GM21360 (cell line): ENCODE results near the gene RNPS1.
"Not testable (repeated sequence)": the region's sequence is repeated elsewhere in the genome, so short reads cannot be mapped to it uniquely, and the experiment has no call there.

Experiments
- ATAC-seq: cut with Tn5 transposase; IDR thresholded peaks from one replicate; pipeline ENCODE4 v1.9.1; 2021; ENCODE audit warnings: mild to moderate bottlenecking, moderate library complexity; ENCODE audit not compliant: unreplicated experiment

RNPS1 gene

DNA sequence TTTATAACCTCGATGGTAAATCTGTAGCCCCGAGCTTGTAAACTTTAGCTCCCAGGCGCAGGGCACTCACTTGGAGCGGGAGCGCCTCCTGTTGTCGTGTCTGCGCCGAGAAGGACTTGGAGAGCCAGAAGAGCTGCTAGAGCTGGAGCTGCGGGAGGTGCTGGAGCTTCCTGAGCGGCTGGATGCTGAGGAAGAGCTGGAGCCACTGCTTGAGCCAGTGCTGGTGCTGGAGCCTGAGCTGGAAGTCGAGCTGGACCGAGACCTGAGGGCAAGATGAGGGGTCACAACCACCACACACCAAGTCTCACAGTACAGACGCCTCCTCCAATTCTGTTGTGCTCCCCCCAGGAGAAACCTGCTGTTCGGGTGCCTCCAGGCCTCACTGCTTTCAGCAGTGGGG is 4.9 kb downstream of the RNPS1 start:
- not testable (repeated sequence) for ATAC-seq

GRCh38 chr16:2260250-2260649 is 7.7 kb downstream of the RNPS1 start:
- ATAC-seq = no peak

GRCh38 chr16:2258530-2258929 is 9.4 kb downstream of the RNPS1 start:
- not testable (repeated sequence) for ATAC-seq

- no peak for ATAC-seq
Observed at GRCh38 chr16:2257726-2258125, 10.2 kb downstream of the RNPS1 start.

DNA sequence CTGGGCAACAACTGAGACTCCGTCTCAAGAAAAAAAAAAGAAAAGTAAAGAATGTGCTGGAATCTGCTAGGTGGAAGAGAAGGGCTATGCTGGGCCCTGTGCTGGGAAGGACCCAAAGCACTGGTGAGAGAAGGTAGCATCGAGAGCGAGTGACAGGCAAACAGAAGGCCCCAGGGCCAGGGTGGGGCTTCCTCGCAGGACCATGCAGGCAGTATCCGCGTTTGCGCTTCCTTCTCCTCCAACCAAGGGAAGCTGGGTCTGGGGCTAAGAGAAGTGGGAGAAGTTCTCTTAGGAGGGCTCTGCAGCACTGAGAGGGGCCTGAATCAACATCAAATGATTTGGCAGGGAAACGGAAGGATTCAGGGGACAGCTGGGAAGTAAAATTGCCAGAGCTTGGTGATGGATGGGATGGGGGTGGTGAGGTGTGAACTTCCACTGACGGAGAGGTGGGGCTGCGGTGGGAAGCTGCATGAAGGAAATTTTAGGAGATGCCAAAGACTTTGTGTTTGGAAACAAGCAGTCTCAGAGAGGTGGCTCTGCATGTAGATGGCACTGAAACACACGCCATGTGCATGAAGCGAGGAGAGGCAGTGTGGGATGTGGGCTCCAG is 11.3 kb downstream of the RNPS1 start:
- no peak for ATAC-seq

DNA sequence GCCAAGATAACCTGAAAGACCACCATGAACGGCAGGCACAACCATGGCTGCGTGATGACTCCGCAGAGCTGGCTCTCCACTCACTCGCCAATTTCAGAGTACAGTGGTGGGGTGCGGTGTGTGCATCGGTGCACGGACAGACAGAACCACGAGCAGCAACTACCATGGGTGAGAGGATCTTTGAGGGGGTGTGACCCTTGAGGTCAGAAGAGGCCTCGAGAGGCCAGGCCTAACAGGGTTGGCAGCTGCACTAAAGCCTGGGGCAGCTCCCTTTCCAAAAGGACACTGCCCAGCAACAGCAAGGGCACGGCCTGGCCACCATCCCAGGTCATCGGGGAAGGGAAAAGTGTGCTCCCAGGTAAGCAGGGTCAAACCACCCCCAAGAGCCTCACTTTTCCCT is 14.6 kb downstream of the RNPS1 start:
- no peak for ATAC-seq

- ATAC-seq = no peak
Observed at GRCh38 chr16:2252806-2253148, 15.1 kb downstream of the RNPS1 start.

- peak; percentile 88 for ATAC-seq
Observed at GRCh38 chr16:2251296-2252111, 16.4 kb downstream of the RNPS1 start, which contains the start of gene ECI1. ECI1 (minus strand) TSS chr16:2251587; CDS start chr16:2251566, 21 bp downstream.

DNA sequence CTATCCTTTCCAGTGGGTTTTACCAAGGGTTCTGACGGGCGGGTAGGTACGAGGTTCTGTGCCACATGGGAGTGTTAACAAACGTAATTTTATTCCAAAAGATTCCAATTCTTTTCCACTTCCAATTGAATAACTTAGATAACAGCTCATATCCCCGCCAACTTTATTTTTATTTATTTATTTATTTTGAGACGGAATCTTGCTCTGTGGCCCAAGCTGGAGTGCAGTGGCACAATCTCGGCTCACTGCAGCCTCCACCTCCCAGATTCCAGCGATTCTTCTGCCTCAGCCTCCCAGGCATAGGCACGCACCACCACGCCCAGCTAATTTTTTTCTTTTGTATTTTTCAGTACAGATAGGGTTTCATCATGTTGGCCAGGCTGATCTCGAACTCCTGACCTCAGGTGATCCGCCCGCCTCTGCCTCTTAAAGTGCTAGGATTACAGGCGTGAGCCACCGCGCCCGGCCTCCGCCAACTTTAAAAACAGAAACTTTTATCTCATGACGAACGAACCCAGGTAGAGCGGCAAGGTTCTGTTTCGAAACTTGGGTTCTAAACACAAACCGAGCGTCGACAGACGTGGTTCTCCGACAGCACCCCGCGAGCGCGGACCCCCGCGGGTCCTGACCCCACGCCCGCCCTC is 17.2 kb downstream of the RNPS1 start:
- no peak for ATAC-seq

DNA sequence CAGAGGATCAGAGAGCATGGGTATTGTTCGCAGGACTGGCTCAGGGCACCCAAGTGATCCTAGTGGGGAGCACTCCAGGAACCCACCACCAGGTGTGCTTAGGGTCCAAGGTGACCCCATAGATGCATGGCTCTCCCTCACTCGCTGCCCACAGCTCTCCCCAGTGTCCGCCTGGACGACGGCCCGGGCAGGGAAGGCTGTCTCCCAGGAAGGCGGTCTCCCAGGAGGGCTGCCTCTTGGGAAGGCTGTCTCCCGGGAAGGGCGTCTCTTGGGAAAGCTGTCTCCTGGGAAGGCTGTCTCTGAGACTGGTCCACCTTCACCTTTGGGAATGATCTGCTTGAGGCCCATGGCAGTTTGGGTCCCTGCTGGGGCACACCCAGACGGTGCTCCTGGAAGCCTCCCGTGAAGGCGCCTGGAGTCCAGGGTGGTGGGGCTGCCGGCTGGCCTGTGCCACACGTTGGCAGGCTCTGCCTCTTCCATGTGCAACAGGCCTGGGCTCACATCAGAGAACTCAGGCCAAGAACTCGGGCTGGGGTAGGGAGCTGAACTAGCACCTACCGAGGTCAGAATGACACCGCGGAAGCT is 21.5 kb downstream of the RNPS1 start:
- ATAC-seq = no peak

DNA sequence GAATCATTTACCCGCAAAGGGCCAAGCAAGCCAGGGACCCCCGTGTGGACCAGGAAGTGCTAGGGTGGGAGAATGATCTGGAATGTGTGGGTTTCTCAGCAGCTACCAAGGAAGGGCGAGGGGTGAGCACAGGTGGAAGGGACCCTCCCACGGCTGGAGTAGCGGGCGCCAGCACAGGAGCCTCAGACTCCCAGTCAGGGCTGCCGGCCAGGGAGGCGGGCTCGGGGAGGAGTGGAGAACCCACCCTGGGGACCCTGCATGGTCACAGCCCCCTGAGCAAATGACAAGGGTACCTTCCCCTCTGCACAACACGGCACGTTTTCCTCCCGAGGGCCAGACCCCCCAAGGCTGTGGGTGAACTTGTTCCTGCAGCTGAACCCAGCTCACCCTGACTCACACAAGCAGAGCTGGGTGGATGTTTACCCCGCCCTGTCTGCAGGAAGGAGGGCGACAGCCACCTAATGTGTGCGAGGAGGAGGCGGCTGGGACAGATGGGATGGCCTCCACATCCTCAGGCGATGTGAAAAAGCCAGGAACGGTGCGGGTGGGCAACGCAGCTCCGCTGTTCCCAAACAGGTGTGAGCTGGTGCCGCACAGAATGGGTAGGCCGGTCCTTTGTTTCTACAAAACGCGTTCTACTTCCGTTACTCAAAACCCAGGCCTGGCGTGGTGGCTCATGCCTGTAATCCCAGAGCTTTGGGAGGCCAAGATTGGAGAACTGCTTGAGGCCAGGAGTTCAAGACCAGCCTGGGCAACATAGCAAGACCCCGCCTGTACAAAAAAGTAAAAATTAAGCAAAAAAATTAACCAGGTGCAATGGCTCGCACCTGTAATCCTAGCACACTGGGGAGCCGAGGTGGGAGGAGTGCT is 22.8 kb downstream of the RNPS1 start:
- no peak for ATAC-seq

DNA sequence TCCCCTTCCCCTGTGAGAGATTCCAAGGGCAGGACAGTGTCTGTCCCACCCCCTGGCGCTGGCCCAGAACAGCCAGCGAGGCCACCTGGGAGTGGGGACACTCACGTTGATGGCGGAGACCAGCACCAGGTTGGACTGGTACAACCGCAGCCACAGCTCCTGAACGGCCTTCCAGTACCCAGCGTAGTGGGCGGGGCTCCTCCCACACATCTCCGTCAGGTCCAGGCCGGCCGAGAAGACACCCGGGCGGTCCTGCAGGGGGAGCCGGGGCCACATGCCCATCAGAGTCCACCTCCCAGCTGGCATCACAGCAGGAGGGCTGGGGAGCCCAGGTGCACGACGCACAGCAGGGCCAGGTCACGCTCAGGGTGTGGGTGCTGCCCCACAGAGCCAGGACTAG is 23.6 kb downstream of the RNPS1 start:
- ATAC-seq = no peak

- ATAC-seq = no peak
Observed at GRCh38 chr16:2243781-2244180, 24.1 kb downstream of the RNPS1 start.

GRCh38 chr16:2243031-2243528 is 24.8 kb downstream of the RNPS1 start:
- no peak for ATAC-seq

GRCh38 chr16:2242598-2242997 is 25.3 kb downstream of the RNPS1 start:
- no peak for ATAC-seq

DNA sequence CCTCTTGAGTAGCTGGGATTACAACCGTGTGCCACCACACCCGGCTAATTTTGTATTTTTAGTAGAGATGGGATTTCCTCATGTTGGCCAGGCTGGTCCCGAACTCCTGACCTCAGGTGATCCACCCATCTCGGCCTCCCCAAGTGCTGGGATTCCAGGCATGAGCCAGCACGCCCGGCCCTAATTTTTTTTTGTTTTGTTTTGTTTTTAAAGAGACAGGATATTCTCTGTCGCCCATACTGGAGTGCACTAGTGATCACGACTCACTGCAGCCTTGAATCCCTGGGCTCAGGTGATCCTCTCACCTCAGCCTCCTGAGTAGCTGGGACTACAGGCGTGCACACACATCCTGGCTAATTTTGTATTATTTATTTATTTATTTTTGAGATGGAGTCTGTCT is 27.6 kb downstream of the RNPS1 start:
- ATAC-seq = not testable (repeated sequence)

DNA sequence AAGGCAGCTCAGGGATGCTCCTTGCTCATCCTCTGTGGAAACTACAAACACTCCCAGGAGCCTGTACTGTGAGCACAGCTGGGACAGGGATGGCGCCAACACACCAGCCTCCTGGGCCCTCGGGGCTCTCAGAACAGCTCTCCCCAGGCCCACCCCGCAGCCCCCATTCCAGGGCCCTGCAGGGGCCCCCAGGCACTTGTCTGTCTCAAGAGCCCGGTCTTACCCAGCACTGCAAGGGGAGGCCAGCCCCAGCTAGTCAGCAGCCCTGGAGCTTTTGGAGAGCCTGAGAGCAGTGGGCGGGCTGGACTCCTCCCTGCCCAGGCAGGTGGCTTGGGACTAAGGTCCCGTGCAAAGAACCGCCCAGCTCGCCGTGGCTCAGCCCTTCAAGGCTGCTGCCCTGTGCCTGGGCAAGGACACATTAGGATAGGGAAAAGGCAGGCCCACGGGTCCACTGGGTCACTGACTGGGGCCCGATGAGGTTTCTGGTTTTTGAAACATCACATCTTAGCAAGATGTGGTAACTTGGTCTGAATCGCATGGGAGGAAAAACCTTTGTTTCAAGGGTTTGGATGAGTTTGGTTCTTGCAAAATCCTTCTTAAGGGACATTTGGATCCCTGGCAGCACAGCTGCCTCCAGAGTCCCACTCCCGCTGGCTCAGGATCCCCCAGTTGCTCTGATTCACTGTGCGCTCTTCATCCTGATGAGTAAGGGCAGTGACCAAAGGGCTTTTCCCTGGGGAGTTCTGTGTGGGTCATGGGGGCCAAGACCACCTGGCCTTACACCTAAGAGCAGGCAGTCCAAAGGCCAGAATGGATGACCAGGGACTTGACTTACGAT is 28.9 kb downstream of the RNPS1 start:
- no peak for ATAC-seq

- no peak for ATAC-seq
Observed at GRCh38 chr16:2238150-2238837, 29.6 kb downstream of the RNPS1 start.

DNA sequence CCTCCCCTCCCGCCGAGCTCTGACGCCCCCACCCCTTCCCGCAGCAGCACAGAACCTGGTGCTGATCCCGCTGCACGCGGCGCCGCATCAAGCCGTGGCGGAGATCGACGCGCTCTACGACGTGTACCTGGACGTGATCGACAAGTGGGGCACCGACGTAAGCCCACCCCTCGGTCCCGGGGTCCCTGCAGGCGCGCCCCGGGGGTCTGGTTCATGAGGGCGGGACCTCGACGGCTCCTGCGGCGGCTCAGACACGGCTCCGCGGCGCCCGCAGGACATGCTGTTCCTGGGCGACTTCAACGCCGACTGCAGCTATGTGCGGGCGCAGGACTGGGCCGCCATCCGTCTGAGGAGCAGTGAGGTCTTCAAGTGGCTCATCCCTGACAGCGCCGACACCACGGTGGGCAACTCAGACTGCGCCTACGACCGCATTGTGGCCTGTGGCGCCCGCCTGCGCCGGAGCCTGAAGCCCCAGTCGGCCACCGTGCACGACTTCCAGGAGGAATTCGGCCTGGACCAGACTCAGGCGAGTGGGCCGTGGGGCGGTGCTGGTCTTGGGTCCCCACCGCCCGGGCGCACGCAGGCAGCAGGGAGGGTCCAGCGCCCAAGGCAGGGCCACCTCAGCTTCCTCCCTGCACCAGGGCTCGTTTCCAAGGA is 30.3 kb downstream of the RNPS1 start:
- ATAC-seq = no peak
